ENCODE results near the gene NFATC2. TPM values are rescaled to one million over a fixed set of nuclear protein-coding genes. Genes with fewer than 3 reads are reported as not detected.
A peak's percentile ranks its signal among the peaks of the same experiment; 100 is the strongest.

NFATC2 gene
- total RNA-seq, 1 donor from 2014 or later = not detected

- no peak for DNase-seq (ENCODE audit: low read depth)
Measured at GRCh38 chr20:51382111-51382985, 160.2 kb downstream of the NFATC2 start.

DNA sequence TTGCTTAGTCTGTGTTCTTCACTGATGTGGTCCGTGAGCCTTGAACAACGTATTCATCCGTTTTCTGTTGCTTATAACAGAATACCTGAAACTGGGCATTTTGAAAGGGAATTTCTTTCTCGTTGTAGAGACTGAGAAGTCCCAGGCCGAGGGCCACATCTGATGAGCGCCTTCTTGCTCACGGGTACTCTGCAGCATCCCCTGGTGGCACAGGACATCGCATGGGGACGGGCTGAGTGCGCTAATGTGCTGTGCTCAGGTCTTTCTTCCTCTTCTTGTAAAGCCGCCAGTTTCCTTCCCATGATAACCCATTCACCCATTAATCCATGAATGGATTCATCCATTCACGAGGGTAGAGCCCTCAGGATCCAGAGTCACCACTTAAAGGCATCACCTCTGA lies 161.0 kb downstream of the NFATC2 start:
- DNase-seq (ENCODE audit: low read depth) = no peak

GRCh38 chr20:51380401-51381385 lies 161.8 kb downstream of the NFATC2 start:
- DNase-seq (ENCODE audit: low read depth) = no peak

- DNase-seq (ENCODE audit: low read depth) = no peak
Measured at GRCh38 chr20:51379601-51380341, 162.7 kb downstream of the NFATC2 start.

DNA sequence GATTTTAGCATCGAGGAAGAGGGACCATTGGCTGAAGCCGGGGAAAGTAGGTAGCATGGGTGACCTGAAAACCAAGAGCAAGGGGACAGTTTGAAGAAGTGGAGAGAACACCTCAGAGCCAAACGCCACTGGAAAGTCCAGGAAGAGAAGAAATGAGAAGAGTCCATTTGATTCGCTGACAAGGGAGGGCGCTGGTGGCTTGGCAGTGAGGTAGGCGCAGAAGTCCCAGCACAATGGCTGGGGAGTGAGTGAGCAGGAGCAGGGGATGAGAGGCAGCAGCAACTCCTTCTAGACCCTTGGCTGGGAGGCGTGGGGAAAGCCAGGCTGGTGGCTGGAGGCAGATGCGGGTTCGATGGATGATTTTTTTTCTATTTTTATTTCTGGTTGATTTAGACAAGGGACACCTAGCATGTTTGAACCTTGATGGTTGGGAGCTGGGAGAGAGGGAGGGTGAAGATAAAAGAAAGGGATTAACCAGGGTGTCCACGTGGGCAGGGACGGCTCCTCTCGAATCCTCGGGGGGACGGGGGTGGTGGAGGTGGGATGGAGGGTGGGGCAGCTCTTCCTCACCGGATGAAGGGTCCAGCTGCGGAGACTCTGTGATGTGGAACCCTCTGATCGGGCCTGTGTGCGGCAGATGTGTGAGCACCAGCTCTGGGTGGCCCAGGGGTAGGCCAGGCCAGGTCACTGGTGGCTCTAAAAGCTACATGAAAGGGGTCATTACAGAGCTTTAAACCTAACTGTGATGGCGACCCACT lies 164.2 kb downstream of the NFATC2 start:
- DNase-seq (ENCODE audit: low read depth) = no peak

DNA sequence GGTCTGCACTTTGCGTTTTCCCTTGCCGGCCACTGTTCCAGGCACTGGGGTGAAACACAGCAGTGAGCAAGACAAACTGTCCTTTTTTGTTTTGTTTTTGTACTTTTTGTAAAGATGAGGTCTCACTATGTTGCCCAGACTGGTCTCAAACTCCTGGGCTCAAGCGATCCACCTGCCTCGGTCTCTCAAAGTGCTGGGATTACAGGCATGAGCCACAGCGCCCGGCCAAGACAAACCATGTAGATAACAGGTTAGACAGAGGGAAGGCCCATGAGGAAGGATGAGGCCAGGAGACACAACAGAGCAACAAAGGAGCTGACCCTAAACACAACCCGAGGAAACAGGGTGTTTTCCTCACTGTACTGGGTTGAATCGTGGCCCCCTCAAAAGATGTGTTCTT lies 165.4 kb downstream of the NFATC2 start:
- DNase-seq (ENCODE audit: low read depth) = no peak

DNA sequence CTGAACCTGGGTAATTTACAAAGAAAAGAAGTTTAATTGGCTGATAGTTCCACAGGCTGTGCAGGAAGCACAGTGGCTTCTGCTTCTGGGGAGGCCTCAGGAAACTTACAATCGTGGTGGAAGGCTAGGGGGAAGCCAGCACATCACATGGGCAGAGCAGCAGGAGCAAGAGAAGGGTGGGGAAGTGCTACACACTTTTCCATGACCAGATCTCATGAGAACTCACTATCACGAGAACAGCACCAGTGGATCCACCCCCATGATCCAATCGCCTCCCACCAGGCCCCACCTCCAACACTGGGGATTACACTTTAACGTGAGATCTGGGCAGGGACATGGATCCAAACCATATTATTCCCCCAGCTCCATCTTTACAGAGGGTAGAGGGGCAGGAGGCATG lies 166.4 kb downstream of the NFATC2 start:
- no peak for DNase-seq (ENCODE audit: low read depth)

DNA sequence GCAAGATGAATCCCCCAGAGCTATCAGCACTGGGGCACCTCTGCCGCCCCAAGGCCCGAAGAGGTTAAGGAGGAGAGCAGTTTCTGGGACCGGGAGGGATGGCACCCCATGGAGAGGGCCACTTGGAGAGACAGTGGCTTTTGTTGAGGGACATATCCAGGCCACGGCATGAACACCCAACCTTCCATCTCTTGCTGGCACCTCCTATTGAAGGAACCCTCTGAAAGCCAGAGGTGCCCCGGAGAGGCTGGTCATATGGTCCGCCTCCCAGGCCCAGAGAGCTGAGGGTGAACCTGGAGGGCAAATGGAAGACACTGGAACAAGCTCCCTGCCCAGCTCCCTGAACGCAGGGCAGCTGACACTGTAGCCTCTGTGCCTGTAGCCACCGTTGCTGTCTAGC lies 167.0 kb downstream of the NFATC2 start:
- DNase-seq (ENCODE audit: low read depth) = no peak

DNA sequence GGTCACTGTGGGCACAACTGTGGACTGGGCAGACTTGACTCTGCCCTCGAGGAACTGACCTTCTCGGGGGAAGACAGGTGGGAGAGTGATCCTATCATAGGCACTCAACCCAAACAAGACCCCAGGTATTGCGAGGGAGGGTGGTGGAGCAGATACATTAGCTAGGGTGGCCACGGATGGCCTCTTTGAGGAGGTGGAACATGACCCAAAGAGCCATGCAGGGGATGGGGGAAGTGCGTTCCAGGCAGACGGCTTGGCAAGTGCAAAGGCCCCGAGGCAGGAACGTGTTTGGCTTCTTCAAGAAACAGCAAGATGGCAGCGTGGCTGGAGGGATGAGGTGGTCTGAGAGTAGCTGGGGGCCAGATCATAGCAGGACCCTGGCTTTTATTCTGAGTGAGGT lies 167.6 kb downstream of the NFATC2 start:
- DNase-seq (ENCODE audit: low read depth) = no peak

- DNase-seq (ENCODE audit: low read depth) = no peak
Measured at GRCh38 chr20:51374456-51374830, 168.1 kb downstream of the NFATC2 start.

- no peak for DNase-seq (ENCODE audit: low read depth)
Measured at GRCh38 chr20:51373713-51374455, 168.6 kb downstream of the NFATC2 start.

DNA sequence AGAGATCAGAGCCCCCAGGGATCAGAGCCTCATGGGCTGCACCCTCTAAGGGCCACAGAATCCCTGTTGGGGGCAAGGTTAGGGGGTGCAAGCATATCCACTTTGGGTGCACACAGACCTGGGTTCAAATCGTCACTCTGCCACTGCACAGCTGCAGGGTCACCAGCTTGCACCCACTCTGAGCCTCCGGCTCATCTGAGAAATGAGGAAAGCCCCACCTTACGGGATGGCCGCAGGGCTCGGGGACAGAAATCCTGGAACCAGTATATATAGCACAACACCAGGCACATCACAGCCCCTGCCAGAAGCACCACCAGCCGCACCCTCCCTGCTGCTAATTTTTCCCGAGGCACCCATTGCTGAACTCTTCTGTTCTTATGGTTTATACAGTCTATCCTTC lies 169.6 kb downstream of the NFATC2 start:
- DNase-seq (ENCODE audit: low read depth) = no peak

GRCh38 chr20:51372176-51372803 lies 170.2 kb downstream of the NFATC2 start:
- DNase-seq (ENCODE audit: low read depth) = peak; percentile 63

DNA sequence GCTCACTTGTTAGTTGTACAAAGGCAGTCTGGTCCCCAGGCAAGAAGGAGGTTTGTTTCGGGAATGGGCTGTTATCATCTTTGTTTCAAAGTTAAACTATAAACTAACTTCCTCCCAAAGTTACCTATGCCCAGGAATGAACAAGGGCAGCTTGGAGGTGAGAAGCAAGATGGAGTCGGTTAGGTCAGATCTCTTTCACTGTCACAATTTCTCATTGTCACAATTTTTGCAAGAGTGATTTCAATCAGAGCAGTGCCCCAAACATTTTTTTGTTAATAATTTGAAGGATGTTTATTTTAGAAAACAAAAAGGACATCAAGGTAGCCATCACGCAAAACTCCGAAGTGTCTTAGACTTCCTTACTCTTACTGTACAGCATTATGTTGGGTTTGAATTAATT lies 170.8 kb downstream of the NFATC2 start:
- DNase-seq (ENCODE audit: low read depth) = no peak

DNA sequence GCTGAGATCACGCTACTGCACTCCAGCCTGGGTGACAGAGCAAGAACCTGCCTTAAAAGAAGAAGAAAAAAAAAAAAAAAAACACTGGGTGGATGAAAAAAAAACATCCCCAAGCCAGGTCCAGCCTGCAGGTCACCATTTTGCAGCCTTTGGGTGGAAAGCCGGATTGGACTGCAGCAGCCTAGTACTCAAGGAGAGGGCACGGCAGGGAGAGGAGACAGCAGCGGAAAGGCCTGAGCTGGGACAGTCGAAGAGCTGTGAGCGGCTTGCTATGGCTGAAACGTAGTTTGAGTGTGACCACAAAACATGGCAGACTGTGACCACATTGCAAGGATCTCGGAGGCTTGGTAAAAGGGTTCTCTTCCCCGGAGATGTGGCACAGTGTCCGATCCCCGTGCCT lies 173.0 kb downstream of the NFATC2 start:
- no peak for DNase-seq (ENCODE audit: low read depth)

DNA sequence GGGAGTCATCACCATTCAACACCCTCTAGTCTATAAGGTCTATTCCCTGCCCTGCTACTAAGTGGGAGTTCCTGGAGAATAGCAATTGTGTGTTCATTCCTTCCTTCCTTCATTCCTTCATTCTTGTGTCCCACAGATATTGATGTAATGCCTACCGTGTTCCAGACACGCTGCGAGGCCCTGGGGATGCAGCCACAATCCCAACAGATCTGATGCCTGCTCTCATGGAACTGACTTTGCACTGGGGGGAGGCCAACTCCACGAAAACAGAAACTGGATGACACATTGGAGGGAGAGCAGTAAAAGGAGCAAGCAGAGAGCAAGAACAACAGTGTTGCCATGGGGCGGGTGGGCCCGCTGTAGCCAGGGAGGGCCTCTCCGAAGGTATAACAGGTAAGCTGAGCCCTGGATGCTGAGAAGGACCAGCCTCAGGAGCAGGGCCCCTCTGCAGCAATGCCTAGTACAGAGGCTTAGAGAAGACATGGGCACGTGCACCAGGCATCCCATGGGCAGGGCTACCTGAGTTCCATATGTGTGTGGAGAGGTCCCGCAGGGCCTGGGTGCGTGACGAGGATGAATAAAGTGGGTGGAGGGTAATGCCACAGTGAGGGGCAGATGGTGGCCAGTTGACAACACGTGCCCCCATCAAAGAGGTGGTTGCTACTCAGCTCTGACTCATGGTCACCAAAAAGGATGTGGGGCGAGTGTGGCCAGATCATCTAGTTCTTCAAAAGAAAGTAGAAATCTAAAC lies 173.9 kb downstream of the NFATC2 start:
- no peak for DNase-seq (ENCODE audit: low read depth)

DNA sequence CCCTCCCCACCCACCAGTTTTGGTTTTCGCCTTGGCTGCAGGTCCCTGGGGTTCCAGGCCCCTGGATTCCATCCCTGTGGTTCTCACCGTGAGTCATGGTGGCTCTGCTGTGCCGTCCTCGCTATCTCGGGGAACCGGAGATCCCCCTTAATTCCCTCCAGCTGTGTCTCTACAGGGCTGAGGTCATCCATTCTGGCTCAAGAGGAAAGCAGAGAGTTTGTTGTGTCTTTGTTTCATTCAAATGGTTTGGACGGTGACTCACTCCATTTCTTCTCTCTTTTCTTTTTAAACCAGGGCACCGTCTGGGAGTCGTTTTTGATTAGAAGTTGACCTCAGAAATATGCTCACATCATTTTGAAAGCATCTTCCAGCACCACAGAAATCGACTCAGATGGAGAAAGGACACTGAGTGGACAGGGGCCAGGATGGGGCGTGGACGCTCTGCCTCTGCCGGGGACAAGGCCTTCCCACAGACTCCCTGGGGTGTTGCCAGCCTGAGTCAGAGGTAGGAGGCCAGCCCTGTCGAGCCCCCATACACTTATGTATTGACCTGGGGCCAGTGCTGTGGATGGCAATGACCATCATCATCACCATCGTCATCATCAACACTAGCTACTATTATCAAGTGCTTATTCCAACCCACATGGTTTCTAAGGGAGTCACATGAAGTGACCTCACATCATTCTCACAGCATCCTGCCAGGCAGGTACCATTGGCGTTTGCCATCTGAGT lies 176.2 kb downstream of the NFATC2 start:
- peak; percentile 99 for DNase-seq (ENCODE audit: low read depth)

DNA sequence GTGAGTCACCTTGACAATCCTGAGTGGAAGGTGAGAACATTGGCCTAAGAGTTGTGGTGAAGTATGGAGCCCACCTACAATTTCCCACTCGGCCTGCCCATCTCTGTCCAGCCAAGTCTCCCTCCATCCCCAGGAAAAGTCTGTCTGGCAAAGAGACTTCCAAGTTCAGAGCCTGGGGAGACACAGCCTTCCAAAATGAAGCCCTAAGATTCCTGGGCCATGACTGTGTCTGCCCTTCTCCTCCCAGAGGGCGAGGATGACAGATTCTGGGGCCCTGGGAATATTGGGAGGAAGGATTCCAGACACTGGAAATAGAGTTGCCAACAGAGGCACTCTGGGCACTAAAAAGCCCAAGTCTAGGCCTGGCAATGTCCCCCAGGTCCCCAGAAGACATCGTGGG lies 176.8 kb downstream of the NFATC2 start:
- peak; percentile 93 for DNase-seq (ENCODE audit: low read depth)
